Lower leg skin (tissue), 4 donors: ENCODE measurements around the gene PLXNA1. TPM values are rescaled to one million over a fixed set of nuclear protein-coding genes. Genes with fewer than 3 reads are reported as not detected.

Experiments
- DNase-seq, 2 donors: peaks; one replicate each; pipeline ENCODE4 v3.0.0-alpha.2; 2019; ENCODE audit warnings: low spot score in 2 of 2
- H3K4me3 ChIP-seq: fragments of 200-600 bp; sonication (generic); 2 replicates; pipeline ENCODE4 v1.5.1; 2017; ENCODE audit warnings: mild to moderate bottlenecking, low read depth; ENCODE audit not compliant: poor library complexity, severe bottlenecking
- POLR2A ChIP-seq, 2 donors: fragments of 450-650 bp; IDR thresholded peaks; one replicate each; pipeline ENCODE4 v1.6.1; 2016 to 2017; ENCODE audit warnings: antibody characterized with exemption in 2 of 2, mild to moderate bottlenecking in 1 of 2, moderate library complexity in 1 of 2
- WGBS, 2 donors: methylation state at CpG; one replicate each; pipeline ENCODE4 v1.1.5; 2018; 5-methylcytosine and 5-hydroxymethylcytosine counted together
- intact Hi-C: fragments of 100-400 bp; cut with DNase I; formaldehyde crosslinking; loops from one replicate; pipeline ENCODE4 v1.15.0; 2023; ENCODE audit warnings: low total_unique reads
- total RNA-seq, 4 donors: library from RNA; depleted of rRNA; stranded (reverse); fragments of >200 nt; gene quantifications; one replicate each; pipeline ENCODE4 v1.1.0, GENCODE V29; 2016
- TF ChIP-seq, protein P1 (sequence below), 3 donors: fragments of 450-650 bp; IDR thresholded peaks; one replicate each; pipeline ENCODE4 v1.5.1; 2016; ENCODE audit warnings: antibody characterized with exemption in 3 of 3, mild to moderate bottlenecking in 3 of 3, moderate library complexity in 2 of 3

The PLXNA1 gene
- total RNA-seq, 4 donors from 2014 or later = 35.8 to 44.9 (median 39.7) TPM

- TF ChIP-seq POLR2A (IDR thresholded peaks at IDR 0.05) = no peak
- TF ChIP-seq, protein P1, sequence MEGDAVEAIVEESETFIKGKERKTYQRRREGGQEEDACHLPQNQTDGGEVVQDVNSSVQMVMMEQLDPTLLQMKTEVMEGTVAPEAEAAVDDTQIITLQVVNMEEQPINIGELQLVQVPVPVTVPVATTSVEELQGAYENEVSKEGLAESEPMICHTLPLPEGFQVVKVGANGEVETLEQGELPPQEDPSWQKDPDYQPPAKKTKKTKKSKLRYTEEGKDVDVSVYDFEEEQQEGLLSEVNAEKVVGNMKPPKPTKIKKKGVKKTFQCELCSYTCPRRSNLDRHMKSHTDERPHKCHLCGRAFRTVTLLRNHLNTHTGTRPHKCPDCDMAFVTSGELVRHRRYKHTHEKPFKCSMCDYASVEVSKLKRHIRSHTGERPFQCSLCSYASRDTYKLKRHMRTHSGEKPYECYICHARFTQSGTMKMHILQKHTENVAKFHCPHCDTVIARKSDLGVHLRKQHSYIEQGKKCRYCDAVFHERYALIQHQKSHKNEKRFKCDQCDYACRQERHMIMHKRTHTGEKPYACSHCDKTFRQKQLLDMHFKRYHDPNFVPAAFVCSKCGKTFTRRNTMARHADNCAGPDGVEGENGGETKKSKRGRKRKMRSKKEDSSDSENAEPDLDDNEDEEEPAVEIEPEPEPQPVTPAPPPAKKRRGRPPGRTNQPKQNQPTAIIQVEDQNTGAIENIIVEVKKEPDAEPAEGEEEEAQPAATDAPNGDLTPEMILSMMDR (IDR thresholded peaks at IDR 0.05) = no peak
- H3K4me3 ChIP-seq = no peak overlapping the region
- intact Hi-C loops = no loop called here
- no peak for DNase-seq
- 90 to 91% methylated on average over 6 to 11 of the region's 11 CpGs for WGBS, 2 donors
Measured at GRCh38 chr3:126995926-126996512, 13.1 kb downstream of the PLXNA1 start.

DNA sequence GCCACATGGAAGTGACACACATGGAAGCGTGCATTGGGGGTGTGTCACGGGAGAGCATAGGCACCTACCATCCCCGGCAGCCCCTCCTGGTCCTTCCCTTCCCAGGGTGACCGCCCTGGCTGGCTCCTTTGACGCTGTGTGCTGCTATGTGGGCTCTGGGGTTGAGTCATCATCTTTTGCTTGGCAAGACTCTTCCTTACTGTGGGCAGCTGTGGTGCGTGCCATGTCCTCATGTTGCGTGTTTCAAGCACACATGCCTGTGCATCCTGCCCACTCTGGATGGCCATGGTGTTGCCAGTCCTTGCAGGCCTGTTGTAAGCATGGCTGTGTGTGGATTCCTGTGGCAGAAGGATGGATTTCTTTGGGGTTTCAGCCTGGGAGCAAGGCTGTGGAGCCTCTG, 14.0 kb downstream of the PLXNA1 start:
- intact Hi-C loops = no loop called here
- no peak for TF ChIP-seq POLR2A (IDR thresholded peaks at IDR 0.05)
- TF ChIP-seq, protein P1 (IDR thresholded peaks at IDR 0.05) = no peak
- DNase-seq = no peak
- WGBS, 2 donors = 75 to 77% methylated on average over 7 of the region's 7 CpGs
- H3K4me3 ChIP-seq = no peak overlapping the region

- WGBS, 2 donors = 84 to 95% methylated on average over 10 to 16 of the region's 19 CpGs
- no peak overlapping the region for H3K4me3 ChIP-seq
- no peak for DNase-seq
- intact Hi-C loops = no loop called here
- no peak for TF ChIP-seq POLR2A (IDR thresholded peaks at IDR 0.05)
- TF ChIP-seq, protein P1 (IDR thresholded peaks at IDR 0.05) = no peak
Measured at GRCh38 chr3:126997455-126998038, 14.6 kb downstream of the PLXNA1 start.

DNA sequence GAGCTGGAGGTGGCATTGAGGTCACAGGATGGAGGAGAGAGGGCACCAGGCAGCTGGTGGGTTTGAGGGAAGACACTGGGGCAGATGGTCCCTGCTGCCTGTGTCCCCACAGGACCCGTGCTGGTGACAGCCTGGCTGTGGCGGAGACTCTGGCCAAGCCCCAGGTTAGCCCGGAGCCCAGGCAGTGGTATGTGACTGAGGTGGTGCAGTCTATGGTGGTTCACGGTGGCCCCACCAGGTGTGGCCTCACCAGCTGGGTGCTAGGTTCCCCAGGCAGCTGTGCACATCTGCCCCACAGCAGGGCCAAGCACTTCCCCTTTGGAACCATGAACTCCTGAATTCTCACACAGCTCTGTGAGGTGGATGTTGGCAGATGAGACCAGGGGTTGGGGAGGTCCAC, 15.4 kb downstream of the PLXNA1 start:
- 63 to 69% methylated on average over 3 to 4 of the region's 4 CpGs for WGBS, 2 donors
- TF ChIP-seq, protein P1 (IDR thresholded peaks at IDR 0.05) = no peak
- no peak for TF ChIP-seq POLR2A (IDR thresholded peaks at IDR 0.05)
- no peak for DNase-seq
- H3K4me3 ChIP-seq = no peak overlapping the region
- intact Hi-C loops = no loop called here

DNA sequence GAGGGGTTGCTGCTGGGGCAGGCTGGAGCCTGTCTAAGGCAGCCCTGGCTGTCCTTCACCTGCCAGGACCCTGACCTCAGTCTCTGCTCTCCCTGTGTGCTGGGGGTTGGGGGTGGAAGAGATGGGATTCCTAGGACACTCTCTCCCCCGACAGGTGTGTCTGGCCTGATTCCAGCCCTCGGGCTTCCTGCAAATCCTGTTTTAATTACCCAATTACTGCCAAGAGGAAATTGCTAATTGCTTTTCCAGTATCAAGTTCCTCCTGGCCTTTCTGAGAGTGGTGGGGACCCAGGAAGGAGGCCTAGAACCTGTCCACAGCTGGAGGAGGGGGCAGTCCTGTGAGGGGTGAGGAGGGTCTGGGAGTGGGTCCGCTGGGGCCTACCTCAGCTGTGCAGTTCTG, 15.8 kb downstream of the PLXNA1 start:
- WGBS, 2 donors = 26 to 41% methylated on average over 3 of the region's 3 CpGs
- intact Hi-C loops = no loop called here
- no peak overlapping the region for H3K4me3 ChIP-seq
- no peak for DNase-seq
- TF ChIP-seq POLR2A (IDR thresholded peaks at IDR 0.05) = no peak
- TF ChIP-seq, protein P1 (IDR thresholded peaks at IDR 0.05) = no peak

- H3K4me3 ChIP-seq = no peak overlapping the region
- intact Hi-C loops = no loop called here
- WGBS, 2 donors = 43 to 69% methylated on average over 2 to 13 of the region's 15 CpGs
- TF ChIP-seq, protein P1 (IDR thresholded peaks at IDR 0.05) = no peak
- no peak for TF ChIP-seq POLR2A (IDR thresholded peaks at IDR 0.05)
- DNase-seq = no peak
Measured at GRCh38 chr3:126999383-126999782, 16.5 kb downstream of the PLXNA1 start.
